IMR-90 (cell line): Measurements from ENCODE around the gene DUSP22.

Experiments
- CEBPB ChIP-seq: IDR thresholded peaks from 2 replicates; pipeline ENCODE4 v1.6.1; 2012; ENCODE audit warnings: low read depth, low read length, improper control_type of control experiment
- MXI1 ChIP-seq: IDR thresholded peaks from 2 replicates; pipeline ENCODE4 v1.6.1; 2012; ENCODE audit warnings: low read depth, mild to moderate bottlenecking, low read length, moderate library complexity, borderline replicate concordance
- POLR2A ChIP-seq: IDR thresholded peaks from 2 replicates; pipeline ENCODE4 v1.6.1; 2012; ENCODE audit warnings: mild to moderate bottlenecking, low read depth, low read length
- RAD21 ChIP-seq: IDR thresholded peaks from 2 replicates; pipeline ENCODE4 v1.6.1; 2012; ENCODE audit warnings: low read length, improper control_type of control experiment
- RCOR1 ChIP-seq: IDR thresholded peaks from 2 replicates; pipeline ENCODE4 v1.6.1; 2012; ENCODE audit warnings: mild to moderate bottlenecking, low read length, improper control_type of control experiment; ENCODE audit not compliant: insufficient replicate concordance
- RFX5 ChIP-seq: IDR thresholded peaks from 2 replicates; pipeline ENCODE4 v1.8.0; 2012; ENCODE audit warnings: low read depth, mild to moderate bottlenecking, low read length, moderate library complexity
- SMC3 ChIP-seq: fragments of 150-350 bp; IDR thresholded peaks from 2 replicates; pipeline ENCODE4 v1.6.1; 2016; ENCODE audit warnings: low read depth, mild to moderate bottlenecking, antibody characterized with exemption, low read length, moderate library complexity
- TF ChIP-seq, protein P1 (sequence below): conservative IDR thresholded peaks from 2 replicates; pipeline ENCODE4 v1.5.1; 2012; ENCODE audit warnings: mild to moderate bottlenecking, low read depth, low read length, improper control_type of control experiment

DNA sequence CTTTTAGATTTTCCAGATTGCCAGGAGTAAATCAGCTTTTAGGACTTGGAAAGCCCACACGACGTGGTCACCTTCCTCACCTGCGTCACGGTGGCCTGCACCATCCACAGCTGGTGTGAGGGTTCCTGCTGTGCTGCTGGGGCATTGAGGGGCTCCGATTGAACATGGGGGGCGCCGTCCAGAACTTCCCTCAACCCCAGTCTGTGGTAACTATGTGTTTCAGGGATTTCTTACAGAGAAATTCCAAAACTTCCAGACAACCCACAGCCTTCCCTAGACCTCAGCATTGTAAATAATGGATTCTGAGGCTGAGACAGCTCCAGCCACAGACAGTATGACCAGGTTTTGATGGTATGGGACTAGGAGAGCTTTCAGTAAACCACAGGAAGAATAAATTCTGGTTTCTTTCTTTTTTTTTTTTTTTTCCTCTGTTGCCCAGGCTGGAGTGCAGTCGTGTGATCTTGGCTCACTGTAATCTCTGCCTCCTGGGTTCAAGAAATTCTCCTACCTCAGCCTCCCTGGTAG, 52.6 kb downstream of the DUSP22 start:
- TF ChIP-seq, protein P1, sequence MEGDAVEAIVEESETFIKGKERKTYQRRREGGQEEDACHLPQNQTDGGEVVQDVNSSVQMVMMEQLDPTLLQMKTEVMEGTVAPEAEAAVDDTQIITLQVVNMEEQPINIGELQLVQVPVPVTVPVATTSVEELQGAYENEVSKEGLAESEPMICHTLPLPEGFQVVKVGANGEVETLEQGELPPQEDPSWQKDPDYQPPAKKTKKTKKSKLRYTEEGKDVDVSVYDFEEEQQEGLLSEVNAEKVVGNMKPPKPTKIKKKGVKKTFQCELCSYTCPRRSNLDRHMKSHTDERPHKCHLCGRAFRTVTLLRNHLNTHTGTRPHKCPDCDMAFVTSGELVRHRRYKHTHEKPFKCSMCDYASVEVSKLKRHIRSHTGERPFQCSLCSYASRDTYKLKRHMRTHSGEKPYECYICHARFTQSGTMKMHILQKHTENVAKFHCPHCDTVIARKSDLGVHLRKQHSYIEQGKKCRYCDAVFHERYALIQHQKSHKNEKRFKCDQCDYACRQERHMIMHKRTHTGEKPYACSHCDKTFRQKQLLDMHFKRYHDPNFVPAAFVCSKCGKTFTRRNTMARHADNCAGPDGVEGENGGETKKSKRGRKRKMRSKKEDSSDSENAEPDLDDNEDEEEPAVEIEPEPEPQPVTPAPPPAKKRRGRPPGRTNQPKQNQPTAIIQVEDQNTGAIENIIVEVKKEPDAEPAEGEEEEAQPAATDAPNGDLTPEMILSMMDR = no peak
- TF ChIP-seq POLR2A (no peak), RAD21 (no peak), RFX5 (no peak), CEBPB (no peak), MXI1 (no peak), SMC3 (no peak), RCOR1 (no peak)
